Natural killer cell (primary cell): ENCODE measurements around the gene ARID1B. TPM values are rescaled to one million over a fixed set of nuclear protein-coding genes. Genes with fewer than 3 reads are reported as not detected.

Experiments used
- ATAC-seq, 3 donors: fragments of 150-1000 bp in 2 of 3; fragments of 200-7000 bp in 1 of 3; cut with Tn5 transposase; 1 replicate in 1 of 3; 2 replicates in 2 of 3; pipeline ENCODE4 v1.10.0; 2021; ENCODE audit warnings: mild to moderate bottlenecking in 2 of 3, moderate library complexity in 2 of 3
- DNase-seq, 2 donors: peaks; one replicate each; pipeline versions ENCODE4 v3.0.0 to v3.0.0-alpha.2; 2013 to 2021; ENCODE audit warnings: mixed read lengths in 1 of 2
- H3K27ac ChIP-seq: one replicate; pipeline ENCODE4 v1.5.1; 2013; ENCODE audit warnings: mild to moderate bottlenecking, low read length
- H3K27me3 ChIP-seq: one replicate; pipeline ENCODE4 v1.6.1; 2013; ENCODE audit warnings: low read length; ENCODE audit not compliant: control insufficient read depth, insufficient read depth
- H3K36me3 ChIP-seq: one replicate; pipeline ENCODE4 v1.6.1; 2013; ENCODE audit warnings: low read length; ENCODE audit not compliant: control insufficient read depth, insufficient read depth
- H3K4me1 ChIP-seq: one replicate; pipeline ENCODE4 v1.6.1; 2013; ENCODE audit warnings: low read length; ENCODE audit not compliant: control insufficient read depth, insufficient read depth
- H3K4me3 ChIP-seq: one replicate; pipeline ENCODE4 v1.5.1; 2013; ENCODE audit warnings: low read length
- H3K9me3 ChIP-seq: one replicate; pipeline ENCODE4 v1.6.1; 2013; ENCODE audit warnings: low read length; ENCODE audit not compliant: control insufficient read depth, insufficient read depth
- H3K27ac Mint-ChIP-seq, 2 donors: one replicate each; pipeline ENCODE4 v1.8.0; 2022; ENCODE audit warnings: mild to moderate bottlenecking in 2 of 2, mixed read lengths in 2 of 2, moderate library complexity in 1 of 2
- H3K27me3 Mint-ChIP-seq, 2 donors: one replicate each; pipeline ENCODE4 v1.8.0; 2022; ENCODE audit warnings: low read depth in 2 of 2, mixed read lengths in 2 of 2
- H3K36me3 Mint-ChIP-seq: one replicate; pipeline ENCODE4 v1.8.0; 2022; ENCODE audit warnings: mixed read lengths
- H3K4me1 Mint-ChIP-seq, 2 donors: one replicate each; pipeline ENCODE4 v1.8.0; 2022; ENCODE audit warnings: mixed read lengths in 2 of 2
- H3K4me3 Mint-ChIP-seq: one replicate; pipeline ENCODE4 v1.8.0; 2022; ENCODE audit warnings: mild to moderate bottlenecking, moderate library complexity, mixed read lengths
- H3K9me3 Mint-ChIP-seq, 2 donors: one replicate each; pipeline ENCODE4 v1.8.0; 2022; ENCODE audit warnings: mixed read lengths in 2 of 2
- CTCF ChIP-seq: fragments of 200-600 bp; IDR thresholded peaks from one replicate; pipeline ENCODE4 v1.8.0; 2022; ENCODE audit warnings: antibody characterized with exemption
- WGBS: methylation state at CpG from one replicate; pipeline ENCODE4 v1.1.7; 2013; ENCODE audit warnings: missing lambda C conversion rate; ENCODE audit not compliant: insufficient coverage; 5-methylcytosine and 5-hydroxymethylcytosine counted together
- intact Hi-C: fragments of 100-400 bp; cut with micrococcal nuclease; formaldehyde crosslinking; loops from one replicate; pipeline ENCODE4 v1.14.2; 2022
- total RNA-seq, 4 donors: library from RNA; stranded (reverse); fragments of 120-200 nt in 1 of 4; gene quantifications; one replicate each; pipeline versions ENCODE4 v1.2.3 to v1.2.4, GENCODE V29; 2013 to 2022

Gene ARID1B
- total RNA-seq, 3 donors from 2014 or later (not counting 1 experiment from before 2014, with no cell fraction given): 180 to 201 (median 189) TPM

- H3K4me1 Mint-ChIP-seq: peaks cover 89 to 92% of the 10 kb centered on the region in 2 donors
- ATAC-seq: no peak
- H3K36me3 Mint-ChIP-seq: no peaks in the 10 kb centered on the region
- H3K27ac ChIP-seq: no peak overlapping the region
- intact Hi-C loops: no loop called here
- H3K27me3 ChIP-seq: no peaks in the 10 kb centered on the region
- DNase-seq: no peak
- H3K9me3 ChIP-seq: no peaks in the 10 kb centered on the region
- H3K4me3 Mint-ChIP-seq: no peak overlapping the region
- H3K9me3 Mint-ChIP-seq: no peaks in the 10 kb centered on the region
- 17% methylated on average over 4 of the region's 5 CpGs for WGBS
- peak overlapping the region; percentile 57 to 63 for H3K27ac Mint-ChIP-seq
- no peaks in the 10 kb centered on the region for H3K36me3 ChIP-seq
- no peaks in the 10 kb centered on the region for H3K27me3 Mint-ChIP-seq
- no peak for TF ChIP-seq CTCF
- H3K4me3 ChIP-seq: no peak overlapping the region
- peaks cover 25% of the 10 kb centered on the region for H3K4me1 ChIP-seq
Measured at GRCh38 chr6:156848533-156848932, 71.4 kb downstream of the ARID1B start.

- 80% methylated on average over 7 of the region's 7 CpGs for WGBS
- Mint-ChIP-seq H3K36me3 (no peaks in the 10 kb centered on the region), H3K27me3 (no peaks in the 10 kb centered on the region), H3K27ac (peak overlapping the region in 1 of 2 donors; percentile 45), H3K4me1 (peaks cover 89 to 92% of the 10 kb centered on the region in 2 donors), H3K4me3 (peak overlapping the region; percentile 21), H3K9me3 (no peaks in the 10 kb centered on the region)
- intact Hi-C loops: loop anchor here (2.0 to 5.0 kb wide), 2 partner anchors 15 to 68 kb away; no protein-coding TSS in a partner anchor
- Histone ChIP-seq H3K36me3 (no peaks in the 10 kb centered on the region), H3K4me1 (peaks cover 31% of the 10 kb centered on the region), H3K27me3 (no peaks in the 10 kb centered on the region), H3K4me3 (no peak overlapping the region), H3K9me3 (no peaks in the 10 kb centered on the region), H3K27ac (no peak overlapping the region)
- TF ChIP-seq CTCF: no peak
- DNase-seq: no peak
- ATAC-seq: no peak
Measured at GRCh38 chr6:156849806-156850205, 72.6 kb downstream of the ARID1B start.

GRCh38 chr6:156850353-156850752 is 73.2 kb downstream of the ARID1B start:
- no peaks in the 10 kb centered on the region for H3K36me3 ChIP-seq
- peaks cover 89 to 91% of the 10 kb centered on the region in 2 donors for H3K4me1 Mint-ChIP-seq
- H3K4me3 ChIP-seq: no peak overlapping the region
- no peaks in the 10 kb centered on the region for H3K27me3 Mint-ChIP-seq
- H3K4me1 ChIP-seq: peaks cover 34% of the 10 kb centered on the region
- ATAC-seq: no peak
- no peak overlapping the region for H3K4me3 Mint-ChIP-seq
- H3K27ac ChIP-seq: no peak overlapping the region
- H3K9me3 Mint-ChIP-seq: no peaks in the 10 kb centered on the region
- no peaks in the 10 kb centered on the region for H3K27me3 ChIP-seq
- intact Hi-C loops: loop anchor here (2.0 to 5.0 kb wide), 2 partner anchors 14 to 68 kb away; no protein-coding TSS in a partner anchor
- no peaks in the 10 kb centered on the region for H3K36me3 Mint-ChIP-seq
- peak overlapping the region in 1 of 2 donors; percentile 45 for H3K27ac Mint-ChIP-seq
- no peaks in the 10 kb centered on the region for H3K9me3 ChIP-seq
- no peak for TF ChIP-seq CTCF
- 100% methylated on average over 2 of the region's 3 CpGs for WGBS
- no peak for DNase-seq

- Histone ChIP-seq H3K27me3 (no peaks in the 10 kb centered on the region), H3K4me1 (peaks cover 33% of the 10 kb centered on the region), H3K9me3 (no peaks in the 10 kb centered on the region), H3K36me3 (no peaks in the 10 kb centered on the region), H3K4me3 (no peak overlapping the region), H3K27ac (no peak overlapping the region)
- Mint-ChIP-seq H3K36me3 (no peaks in the 10 kb centered on the region), H3K27ac (no peak overlapping the region), H3K27me3 (no peaks in the 10 kb centered on the region), H3K4me1 (peaks cover 91 to 95% of the 10 kb centered on the region in 2 donors), H3K4me3 (no peak overlapping the region), H3K9me3 (no peaks in the 10 kb centered on the region)
- DNase-seq (no peak), ATAC-seq (no peak)
- no peak for TF ChIP-seq CTCF
- intact Hi-C loops: loop anchor here (2.0 to 5.0 kb wide), 2 partner anchors 13 to 69 kb away; no protein-coding TSS in a partner anchor
- WGBS: 80% methylated on average over 1 of the region's 3 CpGs
Measured at GRCh38 chr6:156851454-156851921, 74.3 kb downstream of the ARID1B start.
